ENCODE results near the gene SSR4.

DNA sequence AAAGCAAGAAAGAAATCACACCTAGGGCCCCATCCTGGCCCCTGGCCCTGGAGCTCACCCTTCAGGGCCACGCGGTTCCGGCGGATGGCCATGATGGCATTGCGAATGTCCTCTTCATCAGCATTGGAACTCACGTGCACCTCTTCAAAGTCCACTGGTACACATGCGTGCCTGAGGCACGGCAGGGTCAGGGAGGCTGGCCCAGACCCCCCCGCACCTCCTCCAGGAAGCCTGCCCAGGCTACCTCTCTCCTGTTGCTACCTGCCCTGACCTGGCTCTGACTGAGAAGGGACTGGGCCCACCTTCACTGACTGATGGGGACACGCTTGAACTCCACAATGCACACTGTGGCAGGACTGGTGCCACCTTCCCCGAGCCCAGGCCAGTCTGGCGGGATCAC is 4.8 kb upstream of the SSR4 start:
- TF ChIP-seq ATF7 (IDR thresholded peaks at IDR 0.05; ENCODE audit: low read depth) (no peak), ZBTB11 (CRISPR knock-in tag; IDR thresholded peaks at IDR 0.05) (no peak), TCF12 (IDR thresholded peaks at IDR 0.05; ENCODE audit: low read depth, low read length) (no peak), CTCF (IDR thresholded peaks at IDR 0.05 in 2 of 3, conservative IDR thresholded peaks at IDR 0.05 in 1 of 3; ENCODE audit: control insufficient read depth in 2 of 3, extremely low read depth in 1 of 3, insufficient read depth in 1 of 3, low read depth in 3 of 3, low read length in 3 of 3) (no peak), POLR2A (IDR thresholded peaks at IDR 0.05; ENCODE audit: low read depth, low read length) (no peak), CHD2 (IDR thresholded peaks at IDR 0.05; ENCODE audit: borderline replicate concordance, low read depth, low read length) (no peak), EP300 (IDR thresholded peaks at IDR 0.05; ENCODE audit: borderline replicate concordance in 1 of 2, control insufficient read depth in 1 of 2, low read depth in 2 of 2, low read length in 2 of 2) (no peak), POLR2AphosphoS5 (IDR thresholded peaks at IDR 0.05; ENCODE audit: low read length) (no peak), EZH2 (IDR thresholded peaks at IDR 0.05; ENCODE audit: borderline replicate concordance, control insufficient read depth, low read depth, low read length) (no peak), GATAD2B (conservative IDR thresholded peaks at IDR 0.05; ENCODE audit: low read depth) (no peak), YY1 (IDR thresholded peaks at IDR 0.05; ENCODE audit: low read depth, low read length) (no peak)
- TF ChIP-seq, protein P1, sequence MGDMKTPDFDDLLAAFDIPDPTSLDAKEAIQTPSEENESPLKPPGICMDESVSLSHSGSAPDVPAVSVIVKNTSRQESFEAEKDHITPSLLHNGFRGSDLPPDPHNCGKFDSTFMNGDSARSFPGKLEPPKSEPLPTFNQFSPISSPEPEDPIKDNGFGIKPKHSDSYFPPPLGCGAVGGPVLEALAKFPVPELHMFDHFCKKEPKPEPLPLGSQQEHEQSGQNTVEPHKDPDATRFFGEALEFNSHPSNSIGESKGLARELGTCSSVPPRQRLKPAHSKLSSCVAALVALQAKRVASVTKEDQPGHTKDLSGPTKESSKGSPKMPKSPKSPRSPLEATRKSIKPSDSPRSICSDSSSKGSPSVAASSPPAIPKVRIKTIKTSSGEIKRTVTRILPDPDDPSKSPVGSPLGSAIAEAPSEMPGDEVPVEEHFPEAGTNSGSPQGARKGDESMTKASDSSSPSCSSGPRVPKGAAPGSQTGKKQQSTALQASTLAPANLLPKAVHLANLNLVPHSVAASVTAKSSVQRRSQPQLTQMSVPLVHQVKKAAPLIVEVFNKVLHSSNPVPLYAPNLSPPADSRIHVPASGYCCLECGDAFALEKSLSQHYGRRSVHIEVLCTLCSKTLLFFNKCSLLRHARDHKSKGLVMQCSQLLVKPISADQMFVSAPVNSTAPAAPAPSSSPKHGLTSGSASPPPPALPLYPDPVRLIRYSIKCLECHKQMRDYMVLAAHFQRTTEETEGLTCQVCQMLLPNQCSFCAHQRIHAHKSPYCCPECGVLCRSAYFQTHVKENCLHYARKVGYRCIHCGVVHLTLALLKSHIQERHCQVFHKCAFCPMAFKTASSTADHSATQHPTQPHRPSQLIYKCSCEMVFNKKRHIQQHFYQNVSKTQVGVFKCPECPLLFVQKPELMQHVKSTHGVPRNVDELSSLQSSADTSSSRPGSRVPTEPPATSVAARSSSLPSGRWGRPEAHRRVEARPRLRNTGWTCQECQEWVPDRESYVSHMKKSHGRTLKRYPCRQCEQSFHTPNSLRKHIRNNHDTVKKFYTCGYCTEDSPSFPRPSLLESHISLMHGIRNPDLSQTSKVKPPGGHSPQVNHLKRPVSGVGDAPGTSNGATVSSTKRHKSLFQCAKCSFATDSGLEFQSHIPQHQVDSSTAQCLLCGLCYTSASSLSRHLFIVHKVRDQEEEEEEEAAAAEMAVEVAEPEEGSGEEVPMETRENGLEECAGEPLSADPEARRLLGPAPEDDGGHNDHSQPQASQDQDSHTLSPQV (IDR thresholded peaks at IDR 0.05), result no peak

Data from GM12878 (cell line).